GM23338 (cell line): Measurements from ENCODE around the gene INPP5A. TPM values are rescaled to one million over a fixed set of nuclear protein-coding genes. Genes with fewer than 3 reads are reported as not detected.

Experiments used
- ATAC-seq: fragments of 200-7000 bp; cut with Tn5 transposase; 3 replicates; pipeline ENCODE4 v1.9.1; 2020
- DNase-seq: peaks from one replicate; pipeline ENCODE4 v3.0.0-alpha.2; 2015; ENCODE audit warnings: low spot score
- H2AFZ ChIP-seq: fragments of 200-600 bp; sonication (generic); 2 replicates; pipeline ENCODE4 v1.8.0; 2016; ENCODE audit warnings: antibody characterized with exemption, mild to moderate bottlenecking, moderate library complexity
- H3F3A ChIP-seq: fragments of 200-600 bp; sonication (generic); replicated peaks from 2 replicates; pipeline ENCODE4 v1.8.0; 2017; ENCODE audit warnings: antibody characterized with exemption, mixed run types, low read depth
- H3K27ac ChIP-seq: fragments of 200-600 bp; sonication (generic); 2 replicates; pipeline ENCODE4 v1.6.1; 2016; ENCODE audit warnings: low read depth
- H3K27me3 ChIP-seq: fragments of 200-600 bp; sonication (generic); 2 replicates; pipeline ENCODE4 v1.8.0; 2016; ENCODE audit warnings: mild to moderate bottlenecking, mixed run types, moderate library complexity; ENCODE audit not compliant: insufficient read depth
- H3K36me3 ChIP-seq: fragments of 200-600 bp; sonication (generic); 2 replicates; pipeline ENCODE4 v1.8.0; 2016; ENCODE audit warnings: mild to moderate bottlenecking; ENCODE audit not compliant: insufficient read depth
- H3K4me1 ChIP-seq: fragments of 200-600 bp; sonication (generic); 2 replicates; pipeline ENCODE4 v1.8.0; 2016; ENCODE audit warnings: mild to moderate bottlenecking, moderate library complexity; ENCODE audit not compliant: insufficient read depth
- H3K4me2 ChIP-seq: fragments of 200-600 bp; sonication (generic); 2 replicates; pipeline ENCODE4 v1.7.1; 2017; ENCODE audit warnings: mixed run types
- H3K4me3 ChIP-seq: fragments of 200-600 bp; sonication (generic); 2 replicates; pipeline ENCODE4 v1.6.1; 2016; ENCODE audit warnings: mixed run types
- H3K79me2 ChIP-seq: fragments of 200-600 bp; sonication (generic); replicated peaks from 2 replicates; pipeline ENCODE4 v1.8.0; 2017; ENCODE audit warnings: mild to moderate bottlenecking; ENCODE audit not compliant: insufficient read depth
- H3K9me2 ChIP-seq: fragments of 200-600 bp; sonication (generic); 2 replicates; pipeline ENCODE4 v1.8.0; 2017; ENCODE audit not compliant: insufficient read depth
- H4K20me1 ChIP-seq: fragments of 200-600 bp; sonication (generic); replicated peaks from 2 replicates; pipeline ENCODE4 v1.8.0; 2017; ENCODE audit warnings: mild to moderate bottlenecking; ENCODE audit not compliant: insufficient read depth
- H3K27ac Mint-ChIP-seq: 2 replicates; pipeline ENCODE4 v1.8.0; 2020; ENCODE audit warnings: inconsistent platforms, mild to moderate bottlenecking, moderate library complexity, mixed read lengths
- H3K27me3 Mint-ChIP-seq: 3 replicates; pipeline ENCODE4 v1.8.0; 2022; ENCODE audit warnings: low read depth, mild to moderate bottlenecking, moderate library complexity, mixed read lengths, inconsistent platforms; ENCODE audit not compliant: insufficient read depth, poor library complexity
- H3K36me3 Mint-ChIP-seq: 3 replicates; pipeline ENCODE4 v1.8.0; 2021; ENCODE audit warnings: low read depth, mild to moderate bottlenecking, inconsistent platforms, moderate library complexity, mixed read lengths
- H3K4me1 Mint-ChIP-seq: 3 replicates; pipeline ENCODE4 v1.8.0; 2020; ENCODE audit warnings: mild to moderate bottlenecking, inconsistent platforms, mixed read lengths
- H3K4me3 Mint-ChIP-seq: 3 replicates; pipeline ENCODE4 v1.8.0; 2021; ENCODE audit warnings: moderate library complexity, mild to moderate bottlenecking, inconsistent platforms, mixed read lengths
- H3K9me3 Mint-ChIP-seq: 3 replicates; pipeline ENCODE4 v1.8.0; 2020; ENCODE audit warnings: moderate library complexity, mild to moderate bottlenecking, inconsistent platforms, mixed read lengths
- CREB1 ChIP-seq: fragments of 250-450 bp; sonication (Bioruptor Pico); IDR thresholded peaks from 2 replicates; pipeline ENCODE4 v1.5.0; 2020; ENCODE audit warnings: low read depth, mild to moderate bottlenecking, moderate library complexity
- EZH2 ChIP-seq: fragments of 200-600 bp; sonication (generic); IDR thresholded peaks from one replicate; pipeline ENCODE4 v1.8.0; 2017; ENCODE audit warnings: antibody characterized with exemption, mild to moderate bottlenecking, low read depth; ENCODE audit not compliant: unreplicated experiment
- EZH2phosphoT487 ChIP-seq: fragments of 200-600 bp; sonication (generic); IDR thresholded peaks from one replicate; pipeline ENCODE4 v1.8.1; 2018; ENCODE audit warnings: antibody characterized with exemption; ENCODE audit not compliant: unreplicated experiment
- JUNB ChIP-seq: IDR thresholded peaks from one replicate; pipeline ENCODE4 v1.6.1; 2016; ENCODE audit warnings: antibody characterized with exemption; ENCODE audit not compliant: unreplicated experiment
- NANOG ChIP-seq: IDR thresholded peaks from 2 replicates; pipeline ENCODE4 v1.6.1; 2016; ENCODE audit warnings: antibody characterized with exemption, borderline replicate concordance
- POLR2AphosphoS5 ChIP-seq: IDR thresholded peaks from 2 replicates; pipeline ENCODE4 v1.6.1; 2016; ENCODE audit warnings: antibody characterized with exemption, low read depth
- STAT1 ChIP-seq: IDR thresholded peaks from one replicate; pipeline ENCODE4 v1.6.1; 2016; ENCODE audit warnings: antibody characterized with exemption; ENCODE audit not compliant: unreplicated experiment
- ZNF114 ChIP-seq: fragments of 250-450 bp; sonication (Bioruptor Pico); IDR thresholded peaks from 2 replicates; pipeline ENCODE4 v1.5.0; 2020; ENCODE audit warnings: mild to moderate bottlenecking, moderate library complexity
- ZNF331 ChIP-seq: fragments of 250-450 bp; sonication (Bioruptor Pico); IDR thresholded peaks from 2 replicates; pipeline ENCODE4 v1.5.0; 2020; ENCODE audit warnings: low read depth, mild to moderate bottlenecking, moderate library complexity
- polyA plus RNA-seq: library from polyadenylated mRNA; unstranded; fragments of >200 nt; fragmentation: Nextera tagmentation; extraction: Ambion mirVana; gene quantifications from 2 replicates; pipeline ENCODE4 v1.2.1, GENCODE V29; 2016
- total RNA-seq: library from RNA; depleted of rRNA; stranded (reverse); fragments of >200 nt; shearing (Covaris generic); gene quantifications from 2 replicates; pipeline ENCODE4 v1.2.3, GENCODE V29; 2014
- TF ChIP-seq, protein P1 (sequence below), 2 experiments: fragments of 200-600 bp in 1 of 2; sonication (generic) in 1 of 2; conservative IDR thresholded peaks; 2 replicates each; pipeline versions ENCODE4 v1.5.1 to v1.6.1; 2016 to 2017; ENCODE audit warnings: antibody characterized with exemption in 2 of 2, low read depth in 2 of 2, mild to moderate bottlenecking in 2 of 2, moderate library complexity in 1 of 2
- TF ChIP-seq, protein P2 (sequence below): fragments of 250-450 bp; sonication (Bioruptor Pico); IDR thresholded peaks from 2 replicates; pipeline ENCODE4 v1.5.0; 2020; ENCODE audit warnings: mild to moderate bottlenecking, moderate library complexity
- TF ChIP-seq, protein P3 (sequence below): IDR thresholded peaks from 2 replicates; pipeline ENCODE4 v1.6.1; 2016; ENCODE audit warnings: antibody characterized with exemption
- TF ChIP-seq, protein P4 (sequence below): IDR thresholded peaks from one replicate; pipeline ENCODE4 v1.6.1; 2018; ENCODE audit warnings: antibody characterized with exemption; ENCODE audit not compliant: unreplicated experiment

Gene INPP5A
- total and polyA plus RNA-seq, 2 experiments from 2014 or later: 5.9 to 40.6 TPM

DNA sequence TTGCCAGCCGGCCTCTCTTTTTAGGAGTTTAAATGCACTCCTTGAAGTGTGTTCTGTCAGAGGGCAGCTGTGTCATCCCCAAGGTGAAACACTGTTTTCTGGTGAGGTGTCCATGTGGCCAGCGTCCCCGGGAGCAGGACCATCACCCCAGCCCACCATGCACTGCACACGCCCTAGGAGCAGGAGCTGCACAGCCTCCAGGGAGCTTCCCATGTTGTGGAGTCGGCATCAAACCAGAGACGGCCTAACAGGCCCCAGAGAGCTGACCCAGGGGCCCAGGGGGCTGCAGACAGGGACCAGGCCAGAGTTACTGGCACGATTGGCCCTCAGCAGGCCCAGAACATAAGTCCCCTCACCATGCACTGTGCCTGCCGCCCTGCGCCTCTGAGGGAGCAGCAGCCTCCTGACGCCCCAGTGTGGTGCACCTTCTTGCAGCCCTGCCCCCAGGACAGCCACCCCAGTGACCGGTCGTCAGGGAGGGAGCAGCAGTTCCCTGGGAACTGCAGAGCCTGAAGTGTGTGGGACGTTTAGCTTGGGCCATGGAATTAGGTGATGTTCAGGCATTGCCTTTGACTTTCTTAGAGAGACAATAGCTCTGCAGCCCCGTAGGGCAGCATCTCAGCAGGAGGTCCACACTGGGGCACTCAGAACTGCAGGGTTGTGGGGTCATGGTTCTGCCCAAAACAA lies 150.4 kb downstream of the INPP5A start:
- peak; percentile 56 for ATAC-seq
- DNase-seq: no peak

More for the DNA sequence above, 150.4 kb downstream of the INPP5A start:
- Histone ChIP-seq H4K20me1 (peaks cover 7% of the 10 kb centered on the region; the same call in 1 of the 2 replicates), H3K4me3 (no peak overlapping the region), H3K4me1 (no peaks in the 10 kb centered on the region), H3K4me2 (no peak overlapping the region), H3K36me3 (no peaks in the 10 kb centered on the region), H3K27ac (no peak overlapping the region), H3F3A (no peaks in the 10 kb centered on the region), H3K27me3 (no peaks in the 10 kb centered on the region), H2AFZ (no peak overlapping the region), H3K9me2 (no peaks in the 10 kb centered on the region), H3K79me2 (no peaks in the 10 kb centered on the region; the same call in 1 of the 2 replicates)
- no peak overlapping the region for H3K27ac Mint-ChIP-seq
- H3K4me3 Mint-ChIP-seq: no peak overlapping the region
- H3K36me3 Mint-ChIP-seq: peaks cover 2% of the 10 kb centered on the region; the same call in 1 of the 3 replicates
- H3K4me1 Mint-ChIP-seq: peaks cover 4% of the 10 kb centered on the region
- H3K27me3 Mint-ChIP-seq: peaks cover 2% of the 10 kb centered on the region
- TF ChIP-seq POLR2AphosphoS5: no peak
- TF ChIP-seq ZNF114 (CRISPR knock-in tag): no peak
- TF ChIP-seq, protein P1, sequence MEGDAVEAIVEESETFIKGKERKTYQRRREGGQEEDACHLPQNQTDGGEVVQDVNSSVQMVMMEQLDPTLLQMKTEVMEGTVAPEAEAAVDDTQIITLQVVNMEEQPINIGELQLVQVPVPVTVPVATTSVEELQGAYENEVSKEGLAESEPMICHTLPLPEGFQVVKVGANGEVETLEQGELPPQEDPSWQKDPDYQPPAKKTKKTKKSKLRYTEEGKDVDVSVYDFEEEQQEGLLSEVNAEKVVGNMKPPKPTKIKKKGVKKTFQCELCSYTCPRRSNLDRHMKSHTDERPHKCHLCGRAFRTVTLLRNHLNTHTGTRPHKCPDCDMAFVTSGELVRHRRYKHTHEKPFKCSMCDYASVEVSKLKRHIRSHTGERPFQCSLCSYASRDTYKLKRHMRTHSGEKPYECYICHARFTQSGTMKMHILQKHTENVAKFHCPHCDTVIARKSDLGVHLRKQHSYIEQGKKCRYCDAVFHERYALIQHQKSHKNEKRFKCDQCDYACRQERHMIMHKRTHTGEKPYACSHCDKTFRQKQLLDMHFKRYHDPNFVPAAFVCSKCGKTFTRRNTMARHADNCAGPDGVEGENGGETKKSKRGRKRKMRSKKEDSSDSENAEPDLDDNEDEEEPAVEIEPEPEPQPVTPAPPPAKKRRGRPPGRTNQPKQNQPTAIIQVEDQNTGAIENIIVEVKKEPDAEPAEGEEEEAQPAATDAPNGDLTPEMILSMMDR (conservative IDR thresholded peaks at IDR 0.05; ENCODE audit: low read depth in 2 of 2): no peak
- TF ChIP-seq, protein P2, sequence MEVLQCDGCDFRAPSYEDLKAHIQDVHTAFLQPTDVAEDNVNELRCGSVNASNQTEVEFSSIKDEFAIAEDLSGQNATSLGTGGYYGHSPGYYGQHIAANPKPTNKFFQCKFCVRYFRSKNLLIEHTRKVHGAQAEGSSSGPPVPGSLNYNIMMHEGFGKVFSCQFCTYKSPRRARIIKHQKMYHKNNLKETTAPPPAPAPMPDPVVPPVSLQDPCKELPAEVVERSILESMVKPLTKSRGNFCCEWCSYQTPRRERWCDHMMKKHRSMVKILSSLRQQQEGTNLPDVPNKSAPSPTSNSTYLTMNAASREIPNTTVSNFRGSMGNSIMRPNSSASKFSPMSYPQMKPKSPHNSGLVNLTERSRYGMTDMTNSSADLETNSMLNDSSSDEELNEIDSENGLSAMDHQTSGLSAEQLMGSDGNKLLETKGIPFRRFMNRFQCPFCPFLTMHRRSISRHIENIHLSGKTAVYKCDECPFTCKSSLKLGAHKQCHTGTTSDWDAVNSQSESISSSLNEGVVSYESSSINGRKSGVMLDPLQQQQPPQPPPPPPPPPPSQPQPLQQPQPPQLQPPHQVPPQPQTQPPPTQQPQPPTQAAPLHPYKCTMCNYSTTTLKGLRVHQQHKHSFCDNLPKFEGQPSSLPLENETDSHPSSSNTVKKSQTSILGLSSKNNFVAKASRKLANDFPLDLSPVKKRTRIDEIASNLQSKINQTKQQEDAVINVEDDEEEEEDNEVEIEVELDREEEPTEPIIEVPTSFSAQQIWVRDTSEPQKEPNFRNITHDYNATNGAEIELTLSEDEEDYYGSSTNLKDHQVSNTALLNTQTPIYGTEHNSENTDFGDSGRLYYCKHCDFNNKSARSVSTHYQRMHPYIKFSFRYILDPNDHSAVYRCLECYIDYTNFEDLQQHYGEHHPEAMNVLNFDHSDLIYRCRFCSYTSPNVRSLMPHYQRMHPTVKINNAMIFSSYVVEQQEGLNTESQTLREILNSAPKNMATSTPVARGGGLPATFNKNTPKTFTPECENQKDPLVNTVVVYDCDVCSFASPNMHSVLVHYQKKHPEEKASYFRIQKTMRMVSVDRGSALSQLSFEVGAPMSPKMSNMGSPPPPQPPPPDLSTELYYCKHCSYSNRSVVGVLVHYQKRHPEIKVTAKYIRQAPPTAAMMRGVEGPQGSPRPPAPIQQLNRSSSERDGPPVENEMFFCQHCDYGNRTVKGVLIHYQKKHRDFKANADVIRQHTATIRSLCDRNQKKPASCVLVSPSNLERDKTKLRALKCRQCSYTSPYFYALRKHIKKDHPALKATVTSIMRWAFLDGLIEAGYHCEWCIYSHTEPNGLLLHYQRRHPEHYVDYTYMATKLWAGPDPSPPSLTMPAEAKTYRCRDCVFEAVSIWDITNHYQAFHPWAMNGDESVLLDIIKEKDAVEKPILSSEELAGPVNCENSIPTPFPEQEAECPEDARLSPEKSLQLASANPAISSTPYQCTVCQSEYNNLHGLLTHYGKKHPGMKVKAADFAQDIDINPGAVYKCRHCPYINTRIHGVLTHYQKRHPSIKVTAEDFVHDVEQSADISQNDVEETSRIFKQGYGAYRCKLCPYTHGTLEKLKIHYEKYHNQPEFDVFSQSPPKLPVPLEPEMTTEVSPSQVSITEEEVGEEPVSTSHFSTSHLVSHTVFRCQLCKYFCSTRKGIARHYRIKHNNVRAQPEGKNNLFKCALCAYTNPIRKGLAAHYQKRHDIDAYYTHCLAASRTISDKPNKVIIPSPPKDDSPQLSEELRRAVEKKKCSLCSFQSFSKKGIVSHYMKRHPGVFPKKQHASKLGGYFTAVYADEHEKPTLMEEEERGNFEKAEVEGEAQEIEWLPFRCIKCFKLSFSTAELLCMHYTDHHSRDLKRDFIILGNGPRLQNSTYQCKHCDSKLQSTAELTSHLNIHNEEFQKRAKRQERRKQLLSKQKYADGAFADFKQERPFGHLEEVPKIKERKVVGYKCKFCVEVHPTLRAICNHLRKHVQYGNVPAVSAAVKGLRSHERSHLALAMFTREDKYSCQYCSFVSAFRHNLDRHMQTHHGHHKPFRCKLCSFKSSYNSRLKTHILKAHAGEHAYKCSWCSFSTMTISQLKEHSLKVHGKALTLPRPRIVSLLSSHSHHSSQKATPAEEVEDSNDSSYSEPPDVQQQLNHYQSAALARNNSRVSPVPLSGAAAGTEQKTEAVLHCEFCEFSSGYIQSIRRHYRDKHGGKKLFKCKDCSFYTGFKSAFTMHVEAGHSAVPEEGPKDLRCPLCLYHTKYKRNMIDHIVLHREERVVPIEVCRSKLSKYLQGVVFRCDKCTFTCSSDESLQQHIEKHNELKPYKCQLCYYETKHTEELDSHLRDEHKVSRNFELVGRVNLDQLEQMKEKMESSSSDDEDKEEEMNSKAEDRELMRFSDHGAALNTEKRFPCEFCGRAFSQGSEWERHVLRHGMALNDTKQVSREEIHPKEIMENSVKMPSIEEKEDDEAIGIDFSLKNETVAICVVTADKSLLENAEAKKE (CRISPR knock-in tag): no peak
- no peak for TF ChIP-seq EZH2
- TF ChIP-seq NANOG: no peak
- TF ChIP-seq JUNB: no peak
- TF ChIP-seq, protein P3, sequence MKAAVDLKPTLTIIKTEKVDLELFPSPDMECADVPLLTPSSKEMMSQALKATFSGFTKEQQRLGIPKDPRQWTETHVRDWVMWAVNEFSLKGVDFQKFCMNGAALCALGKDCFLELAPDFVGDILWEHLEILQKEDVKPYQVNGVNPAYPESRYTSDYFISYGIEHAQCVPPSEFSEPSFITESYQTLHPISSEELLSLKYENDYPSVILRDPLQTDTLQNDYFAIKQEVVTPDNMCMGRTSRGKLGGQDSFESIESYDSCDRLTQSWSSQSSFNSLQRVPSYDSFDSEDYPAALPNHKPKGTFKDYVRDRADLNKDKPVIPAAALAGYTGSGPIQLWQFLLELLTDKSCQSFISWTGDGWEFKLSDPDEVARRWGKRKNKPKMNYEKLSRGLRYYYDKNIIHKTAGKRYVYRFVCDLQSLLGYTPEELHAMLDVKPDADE: no peak
- TF ChIP-seq CREB1 (CRISPR knock-in tag): no peak
- TF ChIP-seq STAT1: no peak
- TF ChIP-seq ZNF331: no peak
- TF ChIP-seq EZH2phosphoT487: no peak
- TF ChIP-seq, protein P4, sequence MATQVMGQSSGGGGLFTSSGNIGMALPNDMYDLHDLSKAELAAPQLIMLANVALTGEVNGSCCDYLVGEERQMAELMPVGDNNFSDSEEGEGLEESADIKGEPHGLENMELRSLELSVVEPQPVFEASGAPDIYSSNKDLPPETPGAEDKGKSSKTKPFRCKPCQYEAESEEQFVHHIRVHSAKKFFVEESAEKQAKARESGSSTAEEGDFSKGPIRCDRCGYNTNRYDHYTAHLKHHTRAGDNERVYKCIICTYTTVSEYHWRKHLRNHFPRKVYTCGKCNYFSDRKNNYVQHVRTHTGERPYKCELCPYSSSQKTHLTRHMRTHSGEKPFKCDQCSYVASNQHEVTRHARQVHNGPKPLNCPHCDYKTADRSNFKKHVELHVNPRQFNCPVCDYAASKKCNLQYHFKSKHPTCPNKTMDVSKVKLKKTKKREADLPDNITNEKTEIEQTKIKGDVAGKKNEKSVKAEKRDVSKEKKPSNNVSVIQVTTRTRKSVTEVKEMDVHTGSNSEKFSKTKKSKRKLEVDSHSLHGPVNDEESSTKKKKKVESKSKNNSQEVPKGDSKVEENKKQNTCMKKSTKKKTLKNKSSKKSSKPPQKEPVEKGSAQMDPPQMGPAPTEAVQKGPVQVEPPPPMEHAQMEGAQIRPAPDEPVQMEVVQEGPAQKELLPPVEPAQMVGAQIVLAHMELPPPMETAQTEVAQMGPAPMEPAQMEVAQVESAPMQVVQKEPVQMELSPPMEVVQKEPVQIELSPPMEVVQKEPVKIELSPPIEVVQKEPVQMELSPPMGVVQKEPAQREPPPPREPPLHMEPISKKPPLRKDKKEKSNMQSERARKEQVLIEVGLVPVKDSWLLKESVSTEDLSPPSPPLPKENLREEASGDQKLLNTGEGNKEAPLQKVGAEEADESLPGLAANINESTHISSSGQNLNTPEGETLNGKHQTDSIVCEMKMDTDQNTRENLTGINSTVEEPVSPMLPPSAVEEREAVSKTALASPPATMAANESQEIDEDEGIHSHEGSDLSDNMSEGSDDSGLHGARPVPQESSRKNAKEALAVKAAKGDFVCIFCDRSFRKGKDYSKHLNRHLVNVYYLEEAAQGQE: no peak
- H3K9me3 Mint-ChIP-seq: no peaks in the 10 kb centered on the region; the same call in 2 of the 3 replicates
